ENCODE measurements around the gene CIDEB. TPM values are rescaled to one million over a fixed set of nuclear protein-coding genes. Genes with fewer than 3 reads are reported as not detected.
A peak's percentile ranks its signal among the peaks of the same experiment; 100 is the strongest.

Gene CIDEB
- total and polyA plus RNA-seq, 2 of the 13 experiments (the other 11 are each of a cell fraction or from before 2014, with no cell fraction given) = 35.8 to 110 TPM

- TF ChIP-seq IKZF5 (CRISPR knock-in tag; IDR thresholded peaks at IDR 0.05) = peak; percentile 84
- TF ChIP-seq POLR2AphosphoS5 (IDR thresholded peaks at IDR 0.05; ENCODE audit: low read depth, low read length) = no peak
- TF ChIP-seq ZNF549 (CRISPR knock-in tag; IDR thresholded peaks at IDR 0.05) = no peak
- TF ChIP-seq MZF1 (CRISPR knock-in tag; IDR thresholded peaks at IDR 0.05; ENCODE audit: borderline replicate concordance) = peak; percentile 98
- no peak for TF ChIP-seq ZBTB33 (CRISPR knock-in tag; IDR thresholded peaks at IDR 0.05)
- no peak for TF ChIP-seq SAFB2 (CRISPR knock-in tag; IDR thresholded peaks at IDR 0.05; ENCODE audit: borderline replicate concordance, low read depth)
- no peak; the same call in 1 of the 2 replicates for TF ChIP-seq ETV6 (CRISPR knock-in tag; conservative IDR thresholded peaks at IDR 0.05)
- TF ChIP-seq ELK4 (CRISPR knock-in tag; IDR thresholded peaks at IDR 0.05; ENCODE audit: borderline replicate concordance) = no peak
- peak; percentile 96; the same call in 1 of the 2 replicates for TF ChIP-seq ZNF572 (CRISPR knock-in tag; IDR thresholded peaks at IDR 0.05)
- peak; percentile 1; the same call in 1 of the 2 replicates for TF ChIP-seq ZMYM4 (CRISPR knock-in tag; IDR thresholded peaks at IDR 0.05)
- TF ChIP-seq PHF21A (CRISPR knock-in tag; IDR thresholded peaks at IDR 0.05) = no peak
- no peak for TF ChIP-seq MED1 (CRISPR knock-in tag; IDR thresholded peaks at IDR 0.05)
- TF ChIP-seq YEATS4 (CRISPR knock-in tag; IDR thresholded peaks at IDR 0.05; ENCODE audit: borderline replicate concordance) = no peak
- TF ChIP-seq AGO2 (optimal IDR thresholded peaks at IDR 0.05; ENCODE audit: low read depth, low read length) = peak; percentile 31
- no peak for TF ChIP-seq ZNF296 (CRISPR knock-in tag; conservative IDR thresholded peaks at IDR 0.05)
- TF ChIP-seq HBP1 (CRISPR knock-in tag; IDR thresholded peaks at IDR 0.05; ENCODE audit: low read depth) = no peak
- TF ChIP-seq TFDP1 (CRISPR knock-in tag; IDR thresholded peaks at IDR 0.05; ENCODE audit: borderline replicate concordance) = 0 out of 2 replicates have a peak, but pooled peaks have one; percentile 38
- TF ChIP-seq KLF16 (CRISPR knock-in tag; IDR thresholded peaks at IDR 0.05) = no peak
- no peak for TF ChIP-seq JUND (CRISPR knock-in tag; IDR thresholded peaks at IDR 0.05)
- no peak for TF ChIP-seq NAIF1 (CRISPR knock-in tag; IDR thresholded peaks at IDR 0.05; ENCODE audit: borderline replicate concordance)
- TF ChIP-seq HNRNPK (IDR thresholded peaks at IDR 0.05; ENCODE audit: low read depth, low read length, poor library complexity, severe bottlenecking) = peak; percentile 50
- TF ChIP-seq NCOR1 (IDR thresholded peaks at IDR 0.05; ENCODE audit: borderline replicate concordance, low read length) = no peak
These were observed 11.2 kb downstream of the CIDEB start (continued) for GRCh38 chr14:24296341-24297157.

Data from HepG2 (cell line).